GM19463 (cell line): Measurements from ENCODE around the gene DSCAM.

ENCODE experiments used
- ATAC-seq: cut with Tn5 transposase; IDR thresholded peaks from one replicate; pipeline ENCODE4 v1.9.1; 2021; ENCODE audit warnings: mild to moderate bottlenecking, moderate library complexity; ENCODE audit not compliant: unreplicated experiment

The DSCAM gene

GRCh38 chr21:40618191-40618973, 228.6 kb downstream of the DSCAM start:
- ATAC-seq = no peak

GRCh38 chr21:40616377-40616704, 230.6 kb downstream of the DSCAM start:
- no peak for ATAC-seq

DNA sequence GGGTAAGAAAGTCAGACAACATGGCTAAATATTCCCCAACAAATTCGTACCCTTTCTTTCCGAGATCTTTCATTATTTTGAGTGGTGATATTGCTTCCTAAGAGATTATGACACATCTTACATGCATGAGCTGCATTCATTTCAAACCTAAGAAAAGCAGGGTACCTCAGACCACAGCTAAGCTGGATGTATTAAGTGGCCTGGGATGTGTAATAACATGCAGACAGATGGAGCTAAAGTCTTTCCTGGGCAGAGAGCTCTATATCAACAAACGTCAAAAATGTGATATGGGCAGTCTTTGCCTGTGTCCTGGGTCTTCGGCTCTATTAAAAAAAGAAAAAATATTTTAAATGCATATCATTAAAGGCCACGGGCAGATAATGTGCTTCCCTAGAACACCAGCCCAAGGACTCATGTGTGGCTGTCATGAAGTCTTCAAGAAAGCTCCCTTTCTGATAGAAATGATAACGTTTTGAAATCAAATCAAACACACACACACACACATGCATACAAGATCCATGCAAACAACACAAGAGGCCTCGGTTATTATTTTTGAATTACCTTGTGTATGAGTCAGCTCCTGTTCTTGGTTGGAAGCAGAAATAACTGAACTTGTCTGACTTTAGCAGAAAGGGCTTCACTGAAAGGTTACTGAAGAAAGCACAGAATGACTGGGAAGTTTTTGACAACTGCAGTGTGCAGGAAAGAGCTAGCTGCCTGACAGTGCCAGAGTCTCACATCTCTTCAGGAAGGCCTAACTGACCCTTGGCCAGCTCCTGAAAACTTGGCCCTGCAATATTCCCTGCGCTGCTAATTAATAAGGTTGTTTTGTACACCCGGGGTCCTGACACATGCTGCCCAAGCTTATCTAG, 231.2 kb downstream of the DSCAM start:
- ATAC-seq = no peak

GRCh38 chr21:40613546-40614030, 233.4 kb downstream of the DSCAM start:
- ATAC-seq = no peak

DNA sequence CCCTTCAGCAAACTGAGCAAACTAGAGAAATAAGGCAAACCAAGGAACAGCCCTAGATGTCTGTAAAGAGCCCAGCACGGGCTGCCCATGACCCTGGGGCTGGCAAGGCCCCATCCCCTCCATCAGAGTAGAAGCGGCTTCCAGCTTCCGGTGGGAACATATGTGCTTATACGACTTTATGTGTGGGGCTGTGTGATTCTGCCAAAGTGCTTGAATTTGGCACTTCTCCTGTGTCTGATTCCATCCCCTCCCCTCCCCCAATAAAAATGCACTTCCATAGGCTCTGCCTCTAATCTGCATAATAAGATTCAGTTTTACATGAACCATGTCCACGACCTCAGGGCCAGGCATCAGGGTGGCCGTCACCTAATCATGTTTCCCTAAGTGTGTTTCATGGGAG, 236.6 kb downstream of the DSCAM start:
- ATAC-seq = no peak

- no peak for ATAC-seq
Measured at GRCh38 chr21:40606341-40606740, 240.6 kb downstream of the DSCAM start.

- ATAC-seq = no peak
Measured at GRCh38 chr21:40605094-40605493, 241.9 kb downstream of the DSCAM start.

DNA sequence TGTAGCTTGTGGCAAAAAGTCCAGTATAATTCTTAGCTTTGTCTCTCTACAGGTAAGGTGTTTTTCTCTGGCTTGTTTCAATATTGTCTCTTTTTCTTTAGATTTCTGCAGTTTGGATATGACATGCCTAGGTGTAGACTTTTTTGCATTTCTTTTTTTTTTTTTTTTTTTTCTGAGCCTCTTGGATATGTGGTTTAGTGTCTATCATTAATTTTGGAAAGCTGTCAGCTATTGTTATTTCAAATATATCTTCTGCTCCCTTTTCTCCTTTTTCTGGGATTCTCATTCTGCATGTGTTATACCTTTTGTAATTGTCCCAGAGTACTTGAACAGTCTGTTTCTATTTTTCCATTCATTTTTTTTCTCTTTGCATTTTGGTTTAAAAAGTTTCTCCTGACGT, 243.2 kb downstream of the DSCAM start:
- ATAC-seq = no peak

- ATAC-seq = no peak
Measured at GRCh38 chr21:40602080-40602479, 244.9 kb downstream of the DSCAM start.

GRCh38 chr21:40595806-40596205, 251.2 kb downstream of the DSCAM start:
- no peak for ATAC-seq

DNA sequence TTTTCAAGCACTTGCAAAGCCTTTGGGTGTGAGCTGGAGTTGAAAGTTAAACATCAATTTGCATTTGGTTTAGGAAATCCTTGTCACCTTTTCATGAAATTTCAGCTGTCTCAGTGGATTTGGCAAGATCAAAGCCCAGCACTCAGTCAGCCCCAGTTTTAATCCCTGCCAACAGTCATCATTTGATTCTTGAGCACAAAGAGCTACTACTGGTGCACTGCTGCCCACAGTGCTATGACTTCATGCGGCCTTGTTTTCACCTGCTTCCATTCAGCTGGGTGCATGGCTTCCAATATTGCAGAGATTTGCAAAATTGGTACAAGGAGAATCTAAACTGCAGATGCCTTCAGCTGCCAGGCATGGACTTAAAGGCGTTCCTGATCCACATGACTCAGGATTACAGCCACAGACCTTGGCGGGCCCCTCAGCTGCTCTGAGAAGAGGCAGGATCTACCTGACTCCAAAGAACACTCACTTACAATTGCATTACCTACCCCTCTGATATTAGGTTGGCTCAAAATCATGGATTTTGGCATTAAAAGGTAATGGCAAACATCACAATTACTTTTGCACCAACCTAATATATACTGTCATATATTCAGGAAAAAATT, 259.1 kb downstream of the DSCAM start:
- ATAC-seq = no peak

DNA sequence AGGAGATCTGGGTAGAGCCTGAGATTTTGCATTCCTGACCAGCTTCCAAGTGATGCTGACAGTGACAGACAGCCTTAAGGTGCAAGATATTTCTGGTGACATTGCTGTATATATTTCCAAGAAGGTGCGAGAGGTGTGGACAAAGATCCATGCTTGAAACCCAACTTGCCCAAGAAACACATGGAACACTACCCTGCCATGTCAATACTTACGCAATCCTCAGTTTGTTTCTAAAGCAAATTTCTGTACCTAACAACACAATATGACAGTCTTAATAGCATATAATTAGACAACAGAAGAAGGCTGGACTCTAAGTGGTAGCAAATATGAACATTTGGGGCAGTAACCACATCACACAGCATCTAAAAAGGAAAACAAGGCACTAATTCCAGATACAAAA, 260.4 kb downstream of the DSCAM start:
- no peak for ATAC-seq

DNA sequence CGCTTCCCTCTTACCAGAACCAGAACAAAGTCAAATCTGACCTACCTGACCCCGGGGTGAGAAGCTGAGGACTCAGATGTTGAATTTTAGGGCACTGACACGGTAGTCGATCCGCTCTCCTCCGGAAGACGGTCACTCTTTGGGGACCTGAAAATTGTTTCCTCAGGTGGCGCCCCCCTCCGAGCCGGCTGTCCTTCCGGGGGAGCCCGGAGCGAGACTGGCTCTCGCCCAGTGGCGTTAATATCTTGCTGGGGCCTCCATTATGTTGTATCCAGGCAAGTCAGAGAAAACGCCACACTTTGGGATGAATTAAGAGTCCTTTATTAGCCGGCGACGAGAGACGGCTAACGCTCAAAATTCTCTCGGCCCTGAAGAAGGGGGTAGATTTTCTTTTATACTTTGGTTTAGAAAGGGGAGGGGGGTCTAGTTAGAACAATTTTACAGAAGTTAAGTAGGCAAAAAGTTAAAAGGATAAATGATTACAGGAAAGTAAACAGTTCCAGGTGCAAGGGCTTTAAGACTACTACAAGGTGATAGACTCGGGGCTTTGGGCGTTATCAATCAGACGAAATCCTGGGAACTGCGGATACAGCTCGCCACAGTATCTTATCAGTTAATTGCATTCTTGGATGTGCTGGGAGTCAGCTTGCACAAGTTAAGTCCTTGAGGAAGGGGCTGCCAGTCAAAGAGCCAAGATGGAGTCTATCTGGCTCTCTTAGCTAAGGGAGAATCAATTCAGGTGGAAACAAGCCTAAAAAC, 269.5 kb downstream of the DSCAM start:
- no peak for ATAC-seq

- no peak for ATAC-seq
Measured at GRCh38 chr21:40575976-40576375, 271.0 kb downstream of the DSCAM start.

DNA sequence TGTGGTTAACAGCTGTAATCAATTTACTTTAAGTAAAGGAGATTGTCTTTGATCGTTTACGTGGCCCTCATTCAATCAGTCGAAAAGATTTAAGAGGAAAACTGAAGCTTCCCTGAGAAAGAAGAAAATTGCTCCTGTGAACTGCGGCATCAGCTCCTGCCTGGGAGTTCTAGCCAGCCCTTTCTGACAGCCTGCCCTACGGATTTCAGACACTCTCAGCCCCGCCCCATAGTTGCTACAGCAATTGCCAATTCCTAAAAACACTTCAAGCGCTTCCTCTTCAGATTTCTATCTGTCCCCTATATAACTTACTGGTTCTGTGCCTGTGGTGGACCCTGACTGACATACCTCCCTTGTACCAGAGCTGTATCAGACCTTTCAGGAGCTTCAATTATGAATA, 277.6 kb downstream of the DSCAM start:
- ATAC-seq = no peak

- ATAC-seq = no peak
Measured at GRCh38 chr21:40568807-40569206, 278.2 kb downstream of the DSCAM start.

DNA sequence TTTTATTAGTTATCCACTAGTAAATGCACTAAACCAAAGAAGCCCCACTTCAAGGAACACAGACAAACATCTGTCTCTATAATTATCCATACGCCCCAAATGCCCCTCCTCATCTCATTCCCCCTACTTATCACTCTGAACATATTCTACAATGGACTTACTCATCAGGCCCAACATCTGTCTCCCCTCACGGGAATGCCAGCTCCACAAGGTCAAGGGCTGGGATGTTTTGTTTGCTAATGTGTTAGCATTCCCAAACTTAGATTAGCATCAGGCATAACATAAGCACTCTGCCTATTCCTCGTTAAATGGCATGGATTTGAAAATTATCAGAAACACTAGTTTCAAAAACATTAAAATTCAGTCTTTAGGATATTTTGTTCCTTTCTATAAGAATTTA, 279.5 kb downstream of the DSCAM start:
- ATAC-seq = no peak

DNA sequence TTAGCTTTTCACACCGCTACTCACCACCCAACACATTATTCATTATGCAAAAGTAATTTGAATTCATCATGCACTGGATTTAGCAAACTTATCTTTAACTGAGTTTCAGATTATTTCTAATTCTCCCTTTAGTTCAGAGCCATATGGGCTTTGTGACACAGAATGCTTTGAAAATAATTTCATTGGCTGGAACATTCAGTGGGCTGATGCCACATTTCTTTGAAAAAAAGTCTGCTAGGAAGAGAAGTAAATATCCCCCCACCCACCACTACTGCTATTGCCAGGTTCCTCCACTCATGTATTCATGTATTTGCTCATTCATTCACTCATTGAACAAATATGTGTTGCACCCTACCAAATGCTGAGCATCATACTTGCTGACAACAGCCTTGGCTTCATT, 280.5 kb downstream of the DSCAM start:
- no peak for ATAC-seq

DNA sequence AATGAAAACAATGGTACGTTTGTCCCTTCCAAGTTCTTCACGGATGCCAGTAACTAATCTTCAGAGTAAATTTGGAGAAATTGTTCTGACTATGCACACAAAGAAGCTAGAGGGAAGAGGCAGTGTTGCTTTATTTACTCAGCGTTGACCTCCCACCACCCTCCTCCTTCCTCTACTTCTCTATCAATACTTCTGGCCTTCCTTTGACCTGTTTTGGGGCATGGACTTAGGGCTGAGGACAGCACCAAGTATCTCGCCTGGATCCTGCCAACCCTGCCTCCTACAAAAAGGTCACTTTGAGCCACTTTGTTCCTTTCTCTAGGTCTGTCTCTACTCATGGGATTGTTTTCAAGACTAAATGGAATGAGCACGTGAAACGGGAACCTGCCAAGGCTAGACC, 282.6 kb downstream of the DSCAM start:
- no peak for ATAC-seq

- ATAC-seq = no peak
Measured at GRCh38 chr21:40563900-40564299, 283.1 kb downstream of the DSCAM start.
